SU-DHL-6 (cell line): Measurements from ENCODE around the gene GANC.

Source experiments
- CTCF ChIP-seq: fragments of 200-600 bp; sonication (generic); IDR thresholded peaks from one replicate; pipeline ENCODE4 v1.5.1; 2017; ENCODE audit warnings: antibody characterized with exemption, mild to moderate bottlenecking, low read length, moderate library complexity; ENCODE audit not compliant: insufficient read depth, poor library complexity, severe bottlenecking
- EZH2phosphoT487 ChIP-seq: fragments of 200-600 bp; sonication (generic), shearing (Covaris generic); conservative IDR thresholded peaks from 2 replicates; pipeline ENCODE4 v1.6.1; 2018; ENCODE audit warnings: mild to moderate bottlenecking, antibody characterized with exemption, low read length, moderate library complexity, mixed read lengths

DNA sequence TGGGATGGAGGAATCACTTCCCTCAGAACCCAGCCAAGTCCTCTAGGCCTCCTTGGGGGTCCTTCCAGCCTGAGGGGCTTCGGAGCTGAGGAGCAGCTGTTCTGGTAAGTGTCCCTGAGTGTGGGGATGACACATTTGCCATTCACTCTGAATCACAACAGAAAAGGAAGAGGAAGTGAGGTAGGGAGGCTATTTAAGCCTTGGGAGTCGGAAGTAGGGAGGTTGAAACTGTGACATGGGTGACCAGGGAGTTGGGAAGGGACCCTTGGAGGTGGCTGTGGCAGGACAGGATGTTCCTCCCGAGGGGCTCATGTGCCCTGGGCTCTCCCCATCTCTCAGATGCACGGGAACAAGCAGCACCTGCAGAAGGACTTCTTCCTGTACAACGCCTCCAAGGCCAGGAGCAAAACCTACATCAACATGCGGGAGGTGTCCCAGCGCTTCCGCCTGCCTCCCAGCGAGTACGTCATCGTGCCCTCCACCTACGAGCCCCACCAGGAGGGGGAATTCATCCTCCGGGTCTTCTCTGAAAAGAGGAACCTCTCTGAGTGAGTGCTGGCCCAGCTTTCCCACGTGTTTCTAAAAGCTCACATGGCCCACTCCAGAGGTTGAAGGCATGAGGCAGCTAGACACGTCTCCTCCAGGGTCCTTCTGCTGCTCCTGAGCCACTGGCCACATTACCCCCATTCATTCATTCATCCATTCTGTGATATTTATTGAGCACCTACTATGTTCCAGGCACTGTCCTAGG is 129.6 kb downstream of the GANC start:
- TF ChIP-seq CTCF, result no peak
- TF ChIP-seq EZH2phosphoT487, result no peak
